NOMO-1 treated with DMSO at 0.1 percent for 48 hours (cell line): ENCODE data around the gene FUOM.
"Not testable (repeated sequence)": the region's sequence is repeated elsewhere in the genome, so short reads cannot be mapped to it uniquely, and the experiment has no call there.

Experiments used
- DNase-seq: peaks from one replicate; lab custom pipeline; 2025; ENCODE audit not compliant: unreplicated experiment; lab: John Stamatoyannopoulos, UW

The FUOM gene

GRCh38 chr10:133388973-133389818 is 31.4 kb upstream of the FUOM start:
- DNase-seq = peak; percentile 69

DNA sequence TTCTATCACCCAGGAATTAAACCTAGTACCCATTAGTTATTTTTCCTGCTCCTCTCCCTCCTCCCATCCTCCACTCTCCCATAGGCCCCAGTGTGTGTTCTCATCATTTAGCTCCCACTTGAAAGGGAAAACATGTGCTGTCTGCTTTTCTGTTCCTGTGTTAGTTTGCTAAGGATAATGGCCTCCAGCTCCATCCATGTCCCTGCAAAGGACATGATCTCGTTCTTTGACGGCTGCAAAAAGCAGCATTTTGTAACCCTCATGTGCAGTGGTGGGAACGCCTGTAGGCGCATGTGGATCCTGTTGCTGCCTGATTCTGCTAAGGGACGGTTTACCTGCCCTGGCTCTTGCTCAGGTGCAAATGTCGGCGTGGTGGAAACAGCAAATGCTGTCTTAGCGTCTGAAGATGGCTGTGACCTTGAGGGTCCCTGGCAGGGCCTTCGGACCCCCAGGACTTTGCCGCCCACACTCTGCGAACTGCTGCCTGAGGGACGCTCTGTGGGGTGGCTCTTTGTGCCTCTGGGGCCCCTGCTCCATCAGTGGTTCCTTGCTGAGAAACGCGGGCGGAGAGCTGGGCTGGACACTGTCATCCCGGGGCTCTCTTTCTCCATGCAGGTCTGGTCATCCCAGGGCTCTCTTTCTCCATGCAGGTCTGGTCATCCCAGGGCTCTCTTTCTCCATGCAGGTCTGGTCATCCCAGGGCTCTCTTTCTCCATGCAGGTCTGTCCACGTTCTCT is 30.6 kb upstream of the FUOM start:
- no peak for DNase-seq

GRCh38 chr10:133386951-133387350 is 29.1 kb upstream of the FUOM start:
- not testable (repeated sequence) for DNase-seq

- no peak for DNase-seq
These were observed 27.4 kb upstream of the FUOM start for GRCh38 chr10:133385214-133385613.

DNA sequence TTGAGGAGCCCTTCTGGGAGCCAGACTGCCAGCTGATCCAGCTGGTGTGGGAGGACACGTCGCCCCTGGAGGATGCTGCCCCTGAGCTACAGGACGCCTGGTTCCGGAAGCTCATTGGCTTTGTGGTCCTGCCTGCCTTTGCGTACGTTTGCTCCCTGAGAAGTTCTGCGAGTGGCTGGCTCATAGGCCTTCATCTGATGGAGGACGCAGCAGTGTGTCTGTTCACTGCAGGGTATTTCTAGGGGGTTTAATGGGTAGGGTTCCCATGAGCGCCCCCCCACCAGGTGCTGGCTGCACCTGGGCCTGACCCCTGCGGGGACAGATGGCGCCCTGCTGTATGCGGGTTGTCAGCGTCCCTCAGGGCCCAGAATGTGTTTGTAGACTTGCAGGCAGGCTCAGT is 26.3 kb upstream of the FUOM start:
- DNase-seq = no peak

DNA sequence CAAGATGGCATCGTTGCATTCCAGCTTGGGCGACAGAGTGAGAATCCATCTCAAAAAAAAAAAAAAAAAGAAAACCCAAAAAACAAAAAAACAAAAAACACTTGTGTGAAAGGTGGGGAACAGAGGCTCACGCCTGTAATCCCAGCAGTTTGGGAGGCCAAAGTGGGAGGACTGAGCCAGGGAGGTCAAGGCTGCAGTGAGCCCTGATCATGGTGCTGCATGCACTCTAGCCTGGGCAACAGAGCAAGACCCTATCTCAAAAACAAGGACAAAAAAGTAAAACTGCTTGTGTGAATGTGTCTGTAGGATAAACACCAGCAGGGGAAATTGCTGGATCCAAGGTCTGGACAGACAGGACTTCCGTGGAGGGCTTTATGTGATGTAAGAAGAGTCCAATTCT is 25.7 kb upstream of the FUOM start:
- DNase-seq = no peak

- DNase-seq = no peak
These were observed 23.2 kb upstream of the FUOM start for GRCh38 chr10:133381036-133381435.

DNA sequence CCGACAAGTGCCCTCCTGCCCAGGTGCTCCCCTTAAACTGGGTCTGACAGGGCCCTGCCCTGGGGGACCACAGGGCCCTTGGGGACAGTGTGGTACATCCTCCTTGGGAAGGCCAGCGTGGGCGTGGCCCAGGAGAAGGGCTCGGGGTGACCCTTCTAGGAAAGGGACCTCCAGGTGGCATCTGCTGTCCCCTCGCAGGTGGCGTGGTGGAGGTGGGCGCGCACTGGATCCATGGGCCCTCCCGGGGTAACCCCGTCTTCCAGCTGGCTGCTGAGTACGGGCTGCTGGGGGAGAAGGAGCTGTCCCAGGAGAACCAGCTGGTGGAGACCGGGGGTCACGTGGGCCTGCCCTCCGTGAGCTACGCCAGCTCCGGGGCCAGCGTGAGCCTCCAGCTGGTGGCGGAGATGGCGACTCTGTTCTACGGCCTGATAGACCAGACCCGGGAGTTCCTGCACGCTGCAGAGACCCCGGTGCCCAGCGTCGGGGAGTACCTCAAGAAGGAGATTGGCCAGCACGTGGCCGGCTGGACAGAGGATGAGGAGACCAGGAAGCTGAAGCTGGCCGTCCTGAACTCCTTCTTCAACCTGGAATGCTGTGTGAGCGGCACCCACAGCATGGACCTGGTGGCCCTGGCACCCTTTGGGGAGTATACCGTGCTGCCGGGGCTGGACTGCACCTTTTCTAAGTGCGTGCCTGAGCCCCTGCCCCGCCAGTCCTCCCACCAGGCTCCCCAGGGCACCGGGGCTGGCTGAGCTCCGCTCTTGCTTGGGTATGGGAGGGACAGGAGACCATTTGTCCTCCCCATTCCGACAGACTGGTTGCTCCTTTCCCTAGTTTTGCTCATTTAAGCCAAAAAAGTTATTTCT is 22.2 kb upstream of the FUOM start:
- no peak for DNase-seq

- DNase-seq = peak; percentile 12
These were observed 21.5 kb upstream of the FUOM start, which contains the start of gene PAOX for GRCh38 chr10:133379152-133379800. Gene PAOX, plus strand, starts transcription at chr10:133379262. Its CDS starts 55 bp downstream, at chr10:133379317.

DNA sequence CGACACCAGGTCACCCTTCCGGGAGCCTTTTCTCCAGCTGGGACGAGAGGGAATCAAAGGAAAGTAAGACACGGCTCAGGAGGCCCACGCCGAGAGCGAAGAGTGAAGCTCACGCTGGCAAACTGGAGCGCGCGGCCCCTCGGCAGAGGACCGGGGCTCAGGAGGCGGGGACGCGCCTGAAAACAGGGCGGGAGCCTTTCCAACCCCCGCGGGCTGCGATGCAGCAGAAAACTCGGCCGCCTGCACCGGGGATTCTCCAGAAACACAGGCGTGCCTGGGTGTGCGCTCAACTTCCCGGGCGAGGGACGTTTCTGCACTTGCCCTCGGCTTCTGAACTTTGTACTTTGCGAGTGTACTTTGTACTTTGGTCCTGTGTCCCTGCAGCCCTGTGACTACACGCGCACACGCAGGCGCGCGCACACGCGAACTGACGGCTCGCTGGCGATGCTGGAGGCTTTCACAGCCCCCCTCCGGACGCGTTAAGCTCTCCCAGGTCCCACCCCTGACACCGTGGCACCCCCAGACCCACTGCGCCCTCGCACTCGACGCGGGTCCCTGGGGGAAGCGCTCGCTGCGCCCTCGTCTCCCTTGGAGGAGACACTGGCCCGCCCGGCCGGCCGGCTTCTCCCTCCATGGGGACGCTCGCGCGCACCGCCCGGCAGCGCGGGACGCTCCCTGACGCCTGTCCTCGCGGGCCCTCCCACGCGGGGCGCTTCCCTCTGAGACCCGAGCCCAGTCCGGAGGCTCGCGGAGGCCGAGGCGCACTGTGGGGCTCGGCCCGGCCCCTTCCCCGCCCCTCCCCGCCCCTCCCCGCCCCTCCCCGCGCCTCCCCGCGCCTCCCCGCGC is 20.7 kb upstream of the FUOM start:
- peak; percentile 54 for DNase-seq

DNA sequence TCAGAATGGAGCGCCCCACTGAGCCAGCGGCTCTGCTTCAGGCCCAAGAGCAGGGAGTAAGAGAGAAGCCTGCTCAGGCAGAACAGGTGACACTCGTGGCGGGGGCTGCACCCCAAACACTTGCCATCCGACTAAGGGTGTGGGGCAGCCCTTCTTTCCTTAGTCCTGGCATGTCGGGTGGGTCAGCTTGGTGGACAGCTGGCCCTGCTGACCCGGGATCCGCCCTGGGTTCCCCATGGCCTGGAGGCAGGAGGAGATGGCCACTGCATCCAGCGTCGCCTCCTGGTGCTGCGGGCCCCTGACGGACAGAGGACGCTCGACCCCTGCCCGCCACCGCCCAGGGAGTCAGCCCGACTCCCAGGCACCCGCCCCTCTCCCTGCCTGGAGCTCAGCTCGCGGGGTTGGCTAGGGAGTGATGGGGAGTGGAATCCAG is 20.0 kb upstream of the FUOM start:
- DNase-seq = no peak

- no peak for DNase-seq
These were observed 19.4 kb upstream of the FUOM start for GRCh38 chr10:133377025-133377817.

DNA sequence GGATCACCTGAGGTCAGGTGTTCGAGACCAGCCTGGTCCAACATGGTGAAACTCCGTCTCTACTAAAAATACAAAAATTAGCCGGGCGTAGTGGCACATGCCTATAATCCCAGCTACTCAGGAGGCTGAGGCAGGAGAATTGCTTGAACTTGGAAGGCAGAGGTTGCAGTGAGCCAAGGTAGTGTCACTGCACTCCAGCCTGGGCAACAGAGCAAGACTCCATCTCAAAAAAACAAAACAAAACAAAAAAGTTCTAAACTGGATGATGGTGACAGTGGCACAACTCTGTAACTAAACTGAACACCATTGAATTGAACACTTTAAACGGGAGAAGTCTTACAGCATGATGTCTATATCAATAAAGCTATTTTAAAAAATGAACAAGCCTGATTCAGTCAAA is 18.4 kb upstream of the FUOM start:
- not testable (repeated sequence) for DNase-seq

DNA sequence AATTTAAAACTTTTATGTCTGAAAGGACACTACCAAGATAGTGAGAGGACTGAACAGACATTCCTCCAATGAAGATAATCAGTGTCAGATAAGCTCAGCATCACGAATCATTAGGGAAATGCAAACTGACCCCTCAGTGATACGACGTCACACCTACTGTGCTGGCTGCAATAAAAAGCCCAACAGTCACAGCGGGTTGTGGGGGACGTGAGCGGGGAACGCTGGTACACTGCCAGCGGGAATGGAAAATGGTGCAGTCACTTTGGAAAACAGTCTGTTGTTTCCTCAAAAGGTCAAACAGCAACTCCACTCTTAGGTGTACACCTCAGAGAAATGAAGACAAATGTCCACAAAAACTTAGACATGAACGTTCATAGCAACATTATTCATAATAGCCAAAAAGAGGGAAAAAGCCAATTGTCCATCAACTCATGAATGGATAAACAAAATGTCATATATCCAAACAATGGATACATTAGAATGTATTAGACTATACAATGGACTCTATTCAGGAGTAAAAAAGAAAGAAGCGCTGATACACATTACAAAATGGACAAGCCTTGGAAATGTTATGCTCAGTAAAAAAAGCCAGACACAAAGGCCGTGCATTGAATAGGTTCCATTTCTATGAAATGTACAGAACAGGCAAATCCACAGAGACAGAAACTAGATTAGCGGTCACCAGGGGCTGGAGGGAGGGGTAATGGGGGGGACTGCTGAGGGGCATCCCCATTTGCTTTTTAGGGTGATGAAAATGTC is 17.7 kb upstream of the FUOM start:
- no peak for DNase-seq

- peak; percentile 86 for DNase-seq
These were observed 15.6 kb upstream of the FUOM start, which contains the start of gene ECHS1 for GRCh38 chr10:133373174-133374090. Gene ECHS1, minus strand, starts transcription at chr10:133373354. Its CDS starts 21 bp downstream, at chr10:133373333.

- no peak for DNase-seq
These were observed 14.7 kb upstream of the FUOM start for GRCh38 chr10:133372507-133372906.
